ENCODE results near the gene SCAF4. TPM values are rescaled to one million over a fixed set of nuclear protein-coding genes. Genes with fewer than 3 reads are reported as not detected.

Gene SCAF4
- total and polyA plus RNA-seq, 9 of the 15 experiments (the other 6 are each of a cell fraction or from before 2014, with no cell fraction given), result 2.3 to 55.7 (median 17.2) TPM

DNA sequence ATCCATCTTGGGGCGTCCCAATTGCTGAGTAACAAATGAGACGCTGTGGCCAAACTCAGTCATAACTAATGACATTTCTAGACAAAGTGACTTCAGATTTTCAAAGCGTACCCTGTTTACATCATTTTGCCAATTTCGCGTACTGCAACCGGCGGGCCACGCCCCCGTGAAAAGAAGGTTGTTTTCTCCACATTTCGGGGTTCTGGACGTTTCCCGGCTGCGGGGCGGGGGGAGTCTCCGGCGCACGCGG, 72.7 kb downstream of the SCAF4 start (continued):
- no peak for TF ChIP-seq SAFB2 (IDR thresholded peaks at IDR 0.05; ENCODE audit: borderline replicate concordance, low read depth, low read length, severe bottlenecking)
- TF ChIP-seq TSC22D4 (tag; IDR thresholded peaks at IDR 0.05), result no peak
- TF ChIP-seq, protein P1, sequence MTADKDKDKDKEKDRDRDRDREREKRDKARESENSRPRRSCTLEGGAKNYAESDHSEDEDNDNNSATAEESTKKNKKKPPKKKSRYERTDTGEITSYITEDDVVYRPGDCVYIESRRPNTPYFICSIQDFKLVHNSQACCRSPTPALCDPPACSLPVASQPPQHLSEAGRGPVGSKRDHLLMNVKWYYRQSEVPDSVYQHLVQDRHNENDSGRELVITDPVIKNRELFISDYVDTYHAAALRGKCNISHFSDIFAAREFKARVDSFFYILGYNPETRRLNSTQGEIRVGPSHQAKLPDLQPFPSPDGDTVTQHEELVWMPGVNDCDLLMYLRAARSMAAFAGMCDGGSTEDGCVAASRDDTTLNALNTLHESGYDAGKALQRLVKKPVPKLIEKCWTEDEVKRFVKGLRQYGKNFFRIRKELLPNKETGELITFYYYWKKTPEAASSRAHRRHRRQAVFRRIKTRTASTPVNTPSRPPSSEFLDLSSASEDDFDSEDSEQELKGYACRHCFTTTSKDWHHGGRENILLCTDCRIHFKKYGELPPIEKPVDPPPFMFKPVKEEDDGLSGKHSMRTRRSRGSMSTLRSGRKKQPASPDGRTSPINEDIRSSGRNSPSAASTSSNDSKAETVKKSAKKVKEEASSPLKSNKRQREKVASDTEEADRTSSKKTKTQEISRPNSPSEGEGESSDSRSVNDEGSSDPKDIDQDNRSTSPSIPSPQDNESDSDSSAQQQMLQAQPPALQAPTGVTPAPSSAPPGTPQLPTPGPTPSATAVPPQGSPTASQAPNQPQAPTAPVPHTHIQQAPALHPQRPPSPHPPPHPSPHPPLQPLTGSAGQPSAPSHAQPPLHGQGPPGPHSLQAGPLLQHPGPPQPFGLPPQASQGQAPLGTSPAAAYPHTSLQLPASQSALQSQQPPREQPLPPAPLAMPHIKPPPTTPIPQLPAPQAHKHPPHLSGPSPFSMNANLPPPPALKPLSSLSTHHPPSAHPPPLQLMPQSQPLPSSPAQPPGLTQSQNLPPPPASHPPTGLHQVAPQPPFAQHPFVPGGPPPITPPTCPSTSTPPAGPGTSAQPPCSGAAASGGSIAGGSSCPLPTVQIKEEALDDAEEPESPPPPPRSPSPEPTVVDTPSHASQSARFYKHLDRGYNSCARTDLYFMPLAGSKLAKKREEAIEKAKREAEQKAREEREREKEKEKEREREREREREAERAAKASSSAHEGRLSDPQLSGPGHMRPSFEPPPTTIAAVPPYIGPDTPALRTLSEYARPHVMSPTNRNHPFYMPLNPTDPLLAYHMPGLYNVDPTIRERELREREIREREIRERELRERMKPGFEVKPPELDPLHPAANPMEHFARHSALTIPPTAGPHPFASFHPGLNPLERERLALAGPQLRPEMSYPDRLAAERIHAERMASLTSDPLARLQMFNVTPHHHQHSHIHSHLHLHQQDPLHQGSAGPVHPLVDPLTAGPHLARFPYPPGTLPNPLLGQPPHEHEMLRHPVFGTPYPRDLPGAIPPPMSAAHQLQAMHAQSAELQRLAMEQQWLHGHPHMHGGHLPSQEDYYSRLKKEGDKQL (CRISPR knock-in tag; IDR thresholded peaks at IDR 0.05; ENCODE audit: borderline replicate concordance), result no peak
- TF ChIP-seq NUFIP1 (IDR thresholded peaks at IDR 0.05; ENCODE audit: partially characterized antibody), result no peak
- no peak for TF ChIP-seq CHCHD3 (CRISPR knock-in tag; IDR thresholded peaks at IDR 0.05)
- TF ChIP-seq, protein P2, sequence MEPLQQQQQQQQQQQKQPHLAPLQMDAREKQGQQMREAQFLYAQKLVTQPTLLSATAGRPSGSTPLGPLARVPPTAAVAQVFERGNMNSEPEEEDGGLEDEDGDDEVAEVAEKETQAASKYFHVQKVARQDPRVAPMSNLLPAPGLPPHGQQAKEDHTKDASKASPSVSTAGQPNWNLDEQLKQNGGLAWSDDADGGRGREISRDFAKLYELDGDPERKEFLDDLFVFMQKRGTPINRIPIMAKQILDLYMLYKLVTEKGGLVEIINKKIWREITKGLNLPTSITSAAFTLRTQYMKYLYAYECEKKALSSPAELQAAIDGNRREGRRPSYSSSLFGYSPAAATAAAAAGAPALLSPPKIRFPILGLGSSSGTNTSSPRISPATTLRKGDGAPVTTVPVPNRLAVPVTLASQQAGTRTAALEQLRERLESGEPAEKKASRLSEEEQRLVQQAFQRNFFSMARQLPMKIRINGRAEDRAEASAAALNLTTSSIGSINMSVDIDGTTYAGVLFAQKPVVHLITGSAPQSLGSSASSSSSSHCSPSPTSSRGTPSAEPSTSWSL (CRISPR knock-in tag; IDR thresholded peaks at IDR 0.05; ENCODE audit: borderline replicate concordance), result no peak
- TF ChIP-seq CBX2 (IDR thresholded peaks at IDR 0.05; ENCODE audit: insufficient read depth, low read length, poor library complexity, severe bottlenecking), result no peak
- TF ChIP-seq, protein P3, sequence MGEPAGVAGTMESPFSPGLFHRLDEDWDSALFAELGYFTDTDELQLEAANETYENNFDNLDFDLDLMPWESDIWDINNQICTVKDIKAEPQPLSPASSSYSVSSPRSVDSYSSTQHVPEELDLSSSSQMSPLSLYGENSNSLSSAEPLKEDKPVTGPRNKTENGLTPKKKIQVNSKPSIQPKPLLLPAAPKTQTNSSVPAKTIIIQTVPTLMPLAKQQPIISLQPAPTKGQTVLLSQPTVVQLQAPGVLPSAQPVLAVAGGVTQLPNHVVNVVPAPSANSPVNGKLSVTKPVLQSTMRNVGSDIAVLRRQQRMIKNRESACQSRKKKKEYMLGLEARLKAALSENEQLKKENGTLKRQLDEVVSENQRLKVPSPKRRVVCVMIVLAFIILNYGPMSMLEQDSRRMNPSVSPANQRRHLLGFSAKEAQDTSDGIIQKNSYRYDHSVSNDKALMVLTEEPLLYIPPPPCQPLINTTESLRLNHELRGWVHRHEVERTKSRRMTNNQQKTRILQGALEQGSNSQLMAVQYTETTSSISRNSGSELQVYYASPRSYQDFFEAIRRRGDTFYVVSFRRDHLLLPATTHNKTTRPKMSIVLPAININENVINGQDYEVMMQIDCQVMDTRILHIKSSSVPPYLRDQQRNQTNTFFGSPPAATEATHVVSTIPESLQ (CRISPR knock-in tag; IDR thresholded peaks at IDR 0.05), result no peak
- TF ChIP-seq, protein P4, sequence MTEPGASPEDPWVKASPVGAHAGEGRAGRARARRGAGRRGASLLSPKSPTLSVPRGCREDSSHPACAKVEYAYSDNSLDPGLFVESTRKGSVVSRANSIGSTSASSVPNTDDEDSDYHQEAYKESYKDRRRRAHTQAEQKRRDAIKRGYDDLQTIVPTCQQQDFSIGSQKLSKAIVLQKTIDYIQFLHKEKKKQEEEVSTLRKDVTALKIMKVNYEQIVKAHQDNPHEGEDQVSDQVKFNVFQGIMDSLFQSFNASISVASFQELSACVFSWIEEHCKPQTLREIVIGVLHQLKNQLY (CRISPR knock-in tag; conservative IDR thresholded peaks at IDR 0.05), result no peak
- no peak for TF ChIP-seq POLR2G (IDR thresholded peaks at IDR 0.05; ENCODE audit: low read depth, low read length)
- TF ChIP-seq ZNF431 (CRISPR knock-in tag; IDR thresholded peaks at IDR 0.05), result 0 out of 2 replicates have a peak, but pooled peaks have one; percentile 30
- TF ChIP-seq RFX7 (CRISPR knock-in tag; IDR thresholded peaks at IDR 0.05), result no peak
- TF ChIP-seq ZBED1 (IDR thresholded peaks at IDR 0.05), result 0 out of 2 replicates have a peak, but pooled peaks have one; percentile 5
- 0 out of 2 replicates have a peak, but pooled peaks have one; percentile 5 for TF ChIP-seq KAT8 (IDR thresholded peaks at IDR 0.05; ENCODE audit: low read depth)
- TF ChIP-seq POLR2H (tag; IDR thresholded peaks at IDR 0.05; ENCODE audit: low read depth), result no peak
- no peak for TF ChIP-seq ZNF274 (IDR thresholded peaks at IDR 0.05; ENCODE audit: borderline replicate concordance, low read depth, low read length)
- peak; percentile 82; the same call in 1 of the 2 replicates for TF ChIP-seq ATF7 (IDR thresholded peaks at IDR 0.05)
- TF ChIP-seq ZNF551 (CRISPR knock-in tag; IDR thresholded peaks at IDR 0.05), result no peak
- no peak for TF ChIP-seq PHF21A (IDR thresholded peaks at IDR 0.05; ENCODE audit: borderline replicate concordance, low read depth)
- peak; percentile 29; the same call in 1 of the 2 replicates for TF ChIP-seq SMARCA4 (IDR thresholded peaks at IDR 0.05)

Measured in K562 (cell line).